Testis (tissue), 2 donors: Measurements from ENCODE around the gene TBKBP1.

Experiments used
- CTCF ChIP-seq, 3 experiments: fragments of 450-650 bp in 2 of 3; fragments of 200-600 bp in 1 of 3; sonication (generic) in 1 of 3; IDR thresholded peaks; one replicate each; pipeline ENCODE4 v1.5.1; 2016 to 2019; ENCODE audit warnings: antibody characterized with exemption in 3 of 3, mild to moderate bottlenecking in 2 of 3, moderate library complexity in 1 of 3
- POLR2A ChIP-seq: fragments of 450-650 bp; IDR thresholded peaks from one replicate; pipeline ENCODE4 v1.6.1; 2017; ENCODE audit warnings: antibody characterized with exemption, mild to moderate bottlenecking, moderate library complexity

GRCh38 chr17:47739150-47739549 is 45.2 kb downstream of the TBKBP1 start:
- TF ChIP-seq CTCF (IDR thresholded peaks at IDR 0.05) (no peak), POLR2A (no peak)
